SW 1271 (cell line): ENCODE measurements around the gene GPLD1.

Experiments used
- DNase-seq, 2 experiments: peaks; one replicate each; lab custom pipeline; 2025; lab: John Stamatoyannopoulos, UW

The GPLD1 gene

GRCh38 chr6:24497254-24497970, 8.0 kb upstream of the GPLD1 start:
- no peak for DNase-seq

DNA sequence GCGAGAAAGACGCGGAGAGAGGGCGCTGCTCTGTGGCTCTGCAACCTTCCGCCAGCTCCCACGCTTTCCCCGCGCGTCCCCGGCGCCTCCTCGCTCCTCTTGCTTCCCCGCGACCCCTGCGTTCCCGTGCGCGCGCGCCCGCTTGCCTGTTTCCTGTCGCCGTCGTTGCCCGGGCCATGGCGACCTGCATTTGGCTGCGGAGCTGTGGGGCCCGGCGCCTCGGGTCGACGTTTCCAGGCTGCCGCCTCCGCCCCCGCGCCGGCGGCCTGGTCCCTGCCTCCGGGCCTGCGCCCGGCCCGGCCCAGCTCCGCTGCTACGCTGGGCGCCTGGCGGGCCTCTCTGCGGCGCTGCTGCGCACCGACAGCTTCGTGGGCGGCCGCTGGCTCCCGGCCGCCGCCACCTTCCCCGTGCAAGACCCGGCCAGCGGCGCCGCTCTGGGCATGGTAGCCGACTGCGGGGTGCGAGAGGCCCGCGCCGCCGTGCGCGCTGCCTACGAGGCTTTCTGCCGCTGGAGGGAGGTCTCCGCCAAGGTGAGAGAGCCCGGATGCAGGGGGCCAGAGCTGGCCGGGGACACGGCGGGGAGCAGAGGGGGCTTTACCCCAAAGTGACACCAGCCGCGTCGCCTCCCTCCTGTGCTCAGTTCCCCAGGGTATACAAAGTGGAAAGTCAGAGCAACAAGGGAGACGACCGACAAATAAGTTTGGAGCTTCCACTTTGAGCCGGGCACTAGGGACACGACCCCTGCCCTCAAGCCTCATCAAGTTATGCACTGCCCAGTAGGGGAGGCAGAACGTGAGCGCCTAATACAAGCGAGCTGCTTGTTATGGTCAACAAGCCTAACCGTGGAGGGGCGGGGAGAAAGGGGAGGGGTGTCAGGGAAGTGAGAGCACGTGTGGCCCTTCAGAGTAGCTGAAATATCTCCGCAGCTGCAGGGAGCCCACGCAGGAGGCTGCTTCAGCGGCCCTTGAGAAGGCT, 5.7 kb upstream of the GPLD1 start, which contains the start of gene ALDH5A1:
ALDH5A1 (plus strand) TSS at position 149 of the 975 bp plus-strand sequence; CDS start at position 177, 28 bp downstream.
- peak; percentile 21 to 63 for DNase-seq

- DNase-seq, result no peak
Observed at GRCh38 chr6:24493945-24494820, 4.8 kb upstream of the GPLD1 start.

GRCh38 chr6:24492475-24492874, 3.1 kb upstream of the GPLD1 start:
- no peak for DNase-seq

- no peak for DNase-seq
Observed at GRCh38 chr6:24490948-24491347, 1.6 kb upstream of the GPLD1 start.

DNA sequence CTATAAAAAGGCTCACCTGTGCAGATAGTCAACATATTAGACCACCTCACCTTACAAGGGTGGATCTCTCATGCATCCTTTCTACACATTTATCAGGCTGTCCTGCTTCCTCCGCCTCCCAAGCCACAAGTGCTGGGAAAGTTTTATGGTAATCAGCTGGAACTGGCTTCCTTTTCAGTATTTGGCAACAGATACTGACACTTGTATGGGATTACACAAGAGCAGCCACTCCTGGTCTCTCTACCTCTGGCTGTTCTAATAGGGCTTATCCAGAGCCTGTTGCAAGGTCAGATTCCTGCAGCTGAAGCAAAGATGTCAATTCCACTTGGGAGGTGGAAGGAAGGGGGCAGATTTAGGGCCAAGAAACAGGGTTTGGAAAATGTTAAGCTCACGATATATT, 503 bp upstream of the GPLD1 start:
- no peak for DNase-seq

GRCh38 chr6:24486065-24486464, 3.3 kb downstream of the GPLD1 start:
- no peak for DNase-seq

- no peak for DNase-seq
Observed at GRCh38 chr6:24484657-24485323, 4.6 kb downstream of the GPLD1 start.

DNA sequence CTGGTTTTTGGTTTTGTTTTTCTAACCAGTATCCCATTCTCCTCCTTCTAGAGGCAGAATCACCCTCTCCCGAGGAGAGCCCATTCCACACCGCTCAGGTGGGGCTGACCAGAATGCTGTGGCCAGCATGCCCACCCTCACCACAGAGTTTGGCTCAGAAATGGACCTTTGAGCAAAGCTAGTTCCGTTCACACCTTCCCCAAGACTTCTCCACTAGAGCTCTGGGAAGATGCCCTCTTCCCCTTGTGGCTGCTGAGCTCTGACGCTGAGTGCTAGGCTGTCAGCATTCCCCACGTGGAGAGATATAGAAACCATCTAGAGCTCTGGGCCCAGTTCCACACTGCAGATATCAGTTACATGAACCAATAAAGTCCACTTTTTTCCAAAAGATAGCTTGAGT, 7.9 kb downstream of the GPLD1 start:
- no peak for DNase-seq

GRCh38 chr6:24480705-24481104, 8.7 kb downstream of the GPLD1 start:
- DNase-seq, result no peak

- no peak for DNase-seq
Observed at GRCh38 chr6:24478903-24479302, 10.5 kb downstream of the GPLD1 start.

- no peak for DNase-seq
Observed at GRCh38 chr6:24477070-24477469, 12.3 kb downstream of the GPLD1 start.

DNA sequence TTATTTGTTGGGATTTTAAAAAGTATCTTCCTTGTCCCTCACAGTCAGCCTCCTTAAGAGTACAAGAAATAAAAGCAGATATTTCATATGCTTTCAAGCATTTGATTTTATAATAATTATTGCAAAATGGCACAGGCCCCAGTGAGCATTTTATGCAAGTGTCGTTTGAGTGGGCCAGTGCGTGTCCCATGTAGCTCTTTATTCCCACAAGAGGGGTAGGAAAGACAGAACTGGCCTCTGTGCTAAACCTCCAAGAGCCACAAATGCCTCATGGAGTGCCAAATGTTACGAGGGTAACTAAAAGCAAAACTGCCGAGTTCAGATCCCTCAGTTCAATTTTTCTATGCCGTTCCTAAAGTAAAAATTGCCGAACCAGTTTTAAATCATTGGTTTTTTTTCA, 12.7 kb downstream of the GPLD1 start:
- DNase-seq, result no peak

- no peak for DNase-seq
Observed at GRCh38 chr6:24472181-24472580, 17.2 kb downstream of the GPLD1 start.

DNA sequence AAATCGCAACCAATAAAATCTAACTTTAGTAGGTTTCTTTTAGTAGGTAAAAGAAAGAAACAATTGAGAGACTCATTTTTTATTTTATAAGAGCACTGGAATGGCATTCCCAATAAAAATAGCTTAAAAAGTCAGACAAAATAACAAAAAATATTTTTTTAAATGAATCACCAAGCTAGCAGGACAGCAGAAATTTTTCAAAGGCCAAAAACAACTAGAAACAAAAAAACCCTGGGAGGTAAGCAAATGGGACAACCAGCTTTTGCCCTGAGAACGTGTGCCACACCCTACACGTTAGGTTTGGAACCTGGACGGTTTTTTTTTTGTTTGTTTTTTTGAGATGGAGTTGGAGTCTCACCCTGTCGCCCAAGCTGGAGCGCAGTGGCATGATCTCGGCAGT, 19.6 kb downstream of the GPLD1 start:
- no peak for DNase-seq

- no peak for DNase-seq
Observed at GRCh38 chr6:24464253-24465038, 24.9 kb downstream of the GPLD1 start.

- no peak for DNase-seq
Observed at GRCh38 chr6:24460966-24461365, 28.4 kb downstream of the GPLD1 start.

GRCh38 chr6:24458941-24459340, 30.4 kb downstream of the GPLD1 start:
- no peak for DNase-seq

GRCh38 chr6:24458134-24458533, 31.2 kb downstream of the GPLD1 start:
- no peak for DNase-seq

DNA sequence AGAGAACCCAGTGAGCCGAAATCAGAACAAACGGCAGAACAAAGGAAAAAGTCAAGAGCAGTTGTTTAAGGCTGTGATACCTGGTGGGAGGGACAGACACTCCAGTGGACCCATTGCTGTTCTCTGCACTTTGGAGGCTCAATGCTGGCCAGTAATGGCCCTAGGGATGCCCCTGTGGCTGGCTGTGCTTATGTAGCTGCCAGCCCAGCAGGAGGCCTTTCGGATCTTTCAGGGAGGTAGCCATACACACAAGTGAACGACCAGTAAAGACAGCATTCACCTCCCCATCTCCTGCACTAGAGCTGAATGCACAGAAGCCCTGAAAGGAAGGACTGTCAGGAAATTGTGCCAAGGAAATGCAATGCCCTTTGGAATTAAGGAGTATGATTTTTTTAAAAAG, 34.3 kb downstream of the GPLD1 start:
- DNase-seq, result no peak

- no peak for DNase-seq
Observed at GRCh38 chr6:24454452-24454851, 34.9 kb downstream of the GPLD1 start.
